Measurements from ENCODE around the gene KCNJ4.

DNA sequence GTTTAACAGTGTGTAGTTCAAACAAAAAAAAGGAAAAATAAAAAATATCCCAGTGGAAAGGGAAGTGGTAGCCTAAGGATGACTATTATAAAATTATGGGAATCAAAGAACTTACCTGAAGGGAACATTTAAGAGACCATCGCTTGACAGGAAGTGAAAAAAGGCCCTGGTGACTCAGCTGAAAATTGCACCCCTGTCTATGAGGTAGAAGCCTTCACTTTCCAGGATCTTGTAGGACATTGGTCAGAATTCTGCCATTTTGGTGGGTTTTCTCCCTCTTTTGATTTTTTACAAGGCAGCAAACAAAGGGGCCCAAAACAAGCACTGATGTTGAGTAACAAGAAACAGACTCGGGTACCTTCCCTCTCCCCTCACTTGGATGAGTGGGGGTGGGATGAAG, 35.5 kb upstream of the KCNJ4 start:
- TF ChIP-seq, protein P1, sequence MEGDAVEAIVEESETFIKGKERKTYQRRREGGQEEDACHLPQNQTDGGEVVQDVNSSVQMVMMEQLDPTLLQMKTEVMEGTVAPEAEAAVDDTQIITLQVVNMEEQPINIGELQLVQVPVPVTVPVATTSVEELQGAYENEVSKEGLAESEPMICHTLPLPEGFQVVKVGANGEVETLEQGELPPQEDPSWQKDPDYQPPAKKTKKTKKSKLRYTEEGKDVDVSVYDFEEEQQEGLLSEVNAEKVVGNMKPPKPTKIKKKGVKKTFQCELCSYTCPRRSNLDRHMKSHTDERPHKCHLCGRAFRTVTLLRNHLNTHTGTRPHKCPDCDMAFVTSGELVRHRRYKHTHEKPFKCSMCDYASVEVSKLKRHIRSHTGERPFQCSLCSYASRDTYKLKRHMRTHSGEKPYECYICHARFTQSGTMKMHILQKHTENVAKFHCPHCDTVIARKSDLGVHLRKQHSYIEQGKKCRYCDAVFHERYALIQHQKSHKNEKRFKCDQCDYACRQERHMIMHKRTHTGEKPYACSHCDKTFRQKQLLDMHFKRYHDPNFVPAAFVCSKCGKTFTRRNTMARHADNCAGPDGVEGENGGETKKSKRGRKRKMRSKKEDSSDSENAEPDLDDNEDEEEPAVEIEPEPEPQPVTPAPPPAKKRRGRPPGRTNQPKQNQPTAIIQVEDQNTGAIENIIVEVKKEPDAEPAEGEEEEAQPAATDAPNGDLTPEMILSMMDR (IDR thresholded peaks at IDR 0.05): no peak
- TF ChIP-seq POLR2A (IDR thresholded peaks at IDR 0.05) (no peak), POLR2AphosphoS5 (IDR thresholded peaks at IDR 0.05) (no peak)
